Activated CD4-positive, alpha-beta memory T cell treated with anti-CD3 and anti-CD28 coated beads, Interleukin-2, amount 10 ng/mL, durations not matched to agents 7 days and 5 days (primary cell): ENCODE results near the gene TEX22. TPM values are rescaled to one million over a fixed set of nuclear protein-coding genes. Genes with fewer than 3 reads are reported as not detected.

Source experiments
- CTCF ChIA-PET: fragments of 350-600 bp; sonication (Branson Sonifier 250); formaldehyde crosslinking; loops from one replicate; lab custom pipeline; 2021; ENCODE audit warnings: antibody characterized with exemption, inconsistent platforms; lab: Charles Lee
- POLR2A ChIA-PET: fragments of 350-600 bp; sonication (Branson Sonifier 250); formaldehyde crosslinking; loops from one replicate; lab custom pipeline; 2021; ENCODE audit warnings: antibody characterized with exemption; lab: Charles Lee
- DNase-seq: peaks from one replicate; pipeline ENCODE4 v3.0.0-alpha.2; 2020
- H3K27ac Mint-ChIP-seq: one replicate; pipeline ENCODE4 v1.8.0; 2021; ENCODE audit warnings: mild to moderate bottlenecking, mixed read lengths
- H3K27me3 Mint-ChIP-seq: one replicate; pipeline ENCODE4 v1.8.0; 2021; ENCODE audit warnings: mixed read lengths
- H3K36me3 Mint-ChIP-seq: one replicate; pipeline ENCODE4 v1.8.0; 2021; ENCODE audit warnings: low read depth, mixed read lengths
- H3K4me1 Mint-ChIP-seq: one replicate; pipeline ENCODE4 v1.8.0; 2021; ENCODE audit warnings: mixed read lengths
- H3K4me3 Mint-ChIP-seq: one replicate; pipeline ENCODE4 v1.8.0; 2021; ENCODE audit warnings: mild to moderate bottlenecking, mixed read lengths
- H3K9me3 Mint-ChIP-seq: one replicate; pipeline ENCODE4 v1.8.0; 2021; ENCODE audit warnings: mixed read lengths
- total RNA-seq, 2 experiments: library from RNA; stranded (reverse); gene quantifications; one replicate each; pipeline ENCODE4 v1.2.3, GENCODE V29; 2021

Gene TEX22
- total RNA-seq, 2 experiments from 2014 or later, result 2.6 to 4.4 TPM

DNA sequence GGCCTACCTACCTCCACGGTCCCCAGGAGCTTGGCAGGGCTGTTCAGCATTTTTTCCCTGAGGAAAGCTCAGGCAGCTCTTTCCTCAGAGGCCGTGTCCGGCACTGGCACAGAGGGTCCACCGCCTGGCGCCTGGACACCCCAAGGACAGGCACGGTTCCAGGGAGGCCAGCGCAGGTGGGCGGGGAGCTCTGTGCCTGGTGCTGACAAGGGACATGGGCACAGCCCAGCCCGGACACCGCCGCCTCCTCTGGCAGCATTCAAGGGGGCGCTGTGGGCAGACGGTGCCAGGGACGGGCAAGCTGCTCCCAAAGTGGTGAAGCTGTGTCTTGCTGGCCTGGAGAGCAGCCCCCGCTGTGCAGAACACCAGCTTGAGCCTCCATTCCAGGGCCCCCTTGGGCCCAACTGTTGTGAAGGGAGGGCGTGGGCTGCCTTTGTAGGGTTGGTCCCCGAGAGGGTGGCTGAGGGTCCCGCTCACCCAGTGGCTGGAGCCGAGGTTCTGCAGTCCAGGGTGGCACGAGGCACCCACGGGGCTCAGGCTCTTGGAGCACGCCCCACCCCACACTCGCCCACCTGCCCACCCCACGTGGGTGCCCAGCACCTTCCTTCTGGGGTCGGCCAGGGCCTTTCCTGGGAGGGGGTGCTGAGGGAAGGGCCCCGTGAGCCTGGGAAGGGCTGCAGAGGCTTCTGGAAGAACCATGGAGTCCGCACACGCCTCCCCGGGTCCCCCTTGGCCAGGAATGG, 29.3 kb upstream of the TEX22 start:
- H3K4me3 Mint-ChIP-seq, result no peak overlapping the region
- DNase-seq, result no peak
- peaks cover 6% of the 10 kb centered on the region for H3K4me1 Mint-ChIP-seq
- ChIA-PET POLR2A (no interaction called here), CTCF (no interaction called here)
- H3K27ac Mint-ChIP-seq, result no peak overlapping the region
- peaks cover under 1% of the 10 kb centered on the region for H3K27me3 Mint-ChIP-seq
- no peaks in the 10 kb centered on the region for H3K36me3 Mint-ChIP-seq
- no peaks in the 10 kb centered on the region for H3K9me3 Mint-ChIP-seq

GRCh38 chr14:105369653-105370040, 28.7 kb upstream of the TEX22 start:
- H3K27me3 Mint-ChIP-seq, result no peaks in the 10 kb centered on the region
- ChIA-PET POLR2A (interaction anchor here (4.4 kb wide), 1 partner anchor 120 kb away, joined by 19 read pairs; no protein-coding TSS in a partner anchor), CTCF (interaction anchor here (1.2 to 7.1 kb wide), 4 partner anchors 112 to 163 kb away, joined by 3 to 81 read pairs (median 25); no protein-coding TSS in a partner anchor)
- DNase-seq, result no peak
- H3K36me3 Mint-ChIP-seq, result no peaks in the 10 kb centered on the region
- H3K4me1 Mint-ChIP-seq, result peaks cover 11% of the 10 kb centered on the region
- no peak overlapping the region for H3K27ac Mint-ChIP-seq
- H3K9me3 Mint-ChIP-seq, result no peaks in the 10 kb centered on the region
- no peak overlapping the region for H3K4me3 Mint-ChIP-seq

DNA sequence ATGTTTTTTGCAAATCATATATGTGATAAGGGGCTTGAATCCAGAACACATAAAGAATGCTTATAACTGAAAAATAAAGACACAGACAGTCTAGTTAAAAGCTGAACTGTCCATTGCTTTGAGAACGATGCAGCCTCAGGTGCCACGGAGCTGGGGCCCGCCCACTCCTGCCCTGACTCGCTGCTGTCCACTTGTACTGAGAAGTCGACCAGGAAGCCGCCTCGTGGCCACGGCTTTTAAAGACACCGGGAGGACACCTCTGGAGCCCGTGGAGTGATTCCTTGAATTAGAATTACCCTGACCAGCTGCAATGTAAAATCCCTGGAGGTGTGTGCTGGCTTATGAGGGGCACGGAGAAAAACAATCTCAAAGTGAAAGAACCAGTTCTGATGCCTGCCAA, 23.9 kb upstream of the TEX22 start:
- Mint-ChIP-seq H3K27ac (no peak overlapping the region), H3K9me3 (no peaks in the 10 kb centered on the region), H3K4me3 (no peak overlapping the region), H3K4me1 (peaks cover 32% of the 10 kb centered on the region), H3K36me3 (no peaks in the 10 kb centered on the region), H3K27me3 (no peaks in the 10 kb centered on the region)
- CTCF ChIA-PET, result interaction anchor here (0.8 to 7.1 kb wide), 6 partner anchors 12 to 154 kb away, joined by 3 to 81 read pairs (median 4); no protein-coding TSS in a partner anchor
- POLR2A ChIA-PET, result interaction anchor here (0.6 to 0.7 kb wide), 3 partner anchors 116 to 353 kb away, joined by 3 read pairs; partner anchors contain the start of gene CDCA4
- no peak for DNase-seq

- CTCF ChIA-PET, result interaction anchor here (1.5 to 7.1 kb wide), 3 partner anchors 13 to 114 kb away, joined by 3 to 81 read pairs (median 5); no protein-coding TSS in a partner anchor
- peak; percentile 59 for DNase-seq
- no peaks in the 10 kb centered on the region for H3K9me3 Mint-ChIP-seq
- H3K27me3 Mint-ChIP-seq, result no peaks in the 10 kb centered on the region
- H3K36me3 Mint-ChIP-seq, result no peaks in the 10 kb centered on the region
- H3K4me1 Mint-ChIP-seq, result peaks cover 31% of the 10 kb centered on the region
- H3K4me3 Mint-ChIP-seq, result no peak overlapping the region
- peak overlapping the region; percentile 94 for H3K27ac Mint-ChIP-seq
- POLR2A ChIA-PET, result interaction anchor here (0.9 to 2.0 kb wide), 4 partner anchors 8 to 24 kb away, joined by 3 to 8 read pairs (median 4); partner anchors contain the start of gene TEX22
These were observed 22.7 kb upstream of the TEX22 start for GRCh38 chr14:105375635-105376057.

- Mint-ChIP-seq H3K4me1 (peaks cover 28% of the 10 kb centered on the region), H3K27ac (no peak overlapping the region), H3K36me3 (no peaks in the 10 kb centered on the region), H3K9me3 (no peaks in the 10 kb centered on the region), H3K4me3 (no peak overlapping the region), H3K27me3 (no peaks in the 10 kb centered on the region)
- no peak for DNase-seq
- ChIA-PET POLR2A (interaction anchor here (0.9 to 2.0 kb wide), 3 partner anchors 9 to 22 kb away, joined by 3 to 8 read pairs (median 5); partner anchors contain the start of gene TEX22), CTCF (interaction anchor here (7.1 kb wide), 1 partner anchor 113 kb away, joined by 81 read pairs; no protein-coding TSS in a partner anchor)
These were observed 21.6 kb upstream of the TEX22 start for GRCh38 chr14:105376521-105377440.

DNA sequence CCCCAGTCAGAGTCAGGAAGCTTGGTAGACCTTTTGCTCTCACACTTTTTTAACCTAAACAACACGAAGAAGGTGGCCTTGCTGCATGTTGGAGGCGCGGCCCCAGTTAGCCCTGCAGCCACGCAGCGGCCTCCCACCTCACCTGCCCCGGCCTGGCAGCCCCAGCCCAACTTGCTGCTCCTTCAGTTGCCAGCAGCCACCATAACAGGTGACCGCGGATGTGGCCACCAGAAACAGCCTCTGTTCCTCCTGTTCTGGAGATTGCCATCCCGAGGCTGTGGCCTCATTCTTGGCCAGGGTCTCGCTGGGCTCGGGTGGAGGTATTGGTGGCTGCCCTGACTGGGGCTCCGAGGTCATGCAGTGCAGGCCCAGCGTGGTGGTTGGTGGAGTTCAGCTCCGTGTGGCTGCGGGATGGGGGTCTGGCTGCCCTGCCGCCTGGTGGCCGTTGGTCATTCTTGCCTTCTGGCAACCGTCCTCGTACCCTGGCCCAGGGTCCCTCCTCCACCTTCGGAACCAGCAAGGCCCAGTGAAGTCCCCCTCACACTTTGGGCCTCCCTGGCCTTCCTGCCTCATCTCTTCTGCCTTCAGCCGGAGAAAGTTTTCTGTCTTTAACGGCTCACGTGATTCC, 20.7 kb upstream of the TEX22 start:
- H3K36me3 Mint-ChIP-seq, result no peaks in the 10 kb centered on the region
- H3K4me1 Mint-ChIP-seq, result peaks cover 28% of the 10 kb centered on the region
- POLR2A ChIA-PET, result no interaction called here
- CTCF ChIA-PET, result interaction anchor here (1.2 kb wide), 1 partner anchor 27 kb away, joined by 3 read pairs; no protein-coding TSS in a partner anchor
- no peak for DNase-seq
- no peak overlapping the region for H3K4me3 Mint-ChIP-seq
- no peaks in the 10 kb centered on the region for H3K9me3 Mint-ChIP-seq
- H3K27ac Mint-ChIP-seq, result no peak overlapping the region
- no peaks in the 10 kb centered on the region for H3K27me3 Mint-ChIP-seq

DNA sequence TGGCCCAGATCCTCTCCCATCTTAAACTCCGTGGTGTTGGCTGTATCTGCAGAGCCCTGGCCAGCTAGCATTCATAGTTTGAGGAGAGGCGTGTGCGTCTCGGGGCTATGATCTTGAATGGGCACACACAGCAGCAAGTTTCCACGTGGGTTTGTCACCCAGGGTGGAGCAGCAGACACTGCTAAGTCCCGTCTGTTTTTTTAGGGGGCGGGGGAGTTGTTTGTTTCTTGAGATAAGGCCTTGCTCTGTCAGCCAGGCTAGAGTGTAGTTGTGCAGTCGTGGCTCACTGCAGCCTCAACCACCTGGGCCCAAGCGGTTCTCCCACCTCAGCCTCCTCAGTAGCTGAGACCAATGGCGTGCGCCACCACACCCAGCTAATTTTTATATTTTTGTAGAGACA, 20.1 kb upstream of the TEX22 start:
- no peak overlapping the region for H3K4me3 Mint-ChIP-seq
- POLR2A ChIA-PET, result no interaction called here
- H3K36me3 Mint-ChIP-seq, result no peaks in the 10 kb centered on the region
- DNase-seq, result no peak
- H3K27me3 Mint-ChIP-seq, result no peaks in the 10 kb centered on the region
- no peak overlapping the region for H3K27ac Mint-ChIP-seq
- no peaks in the 10 kb centered on the region for H3K9me3 Mint-ChIP-seq
- H3K4me1 Mint-ChIP-seq, result peaks cover 28% of the 10 kb centered on the region
- CTCF ChIA-PET, result interaction anchor here (1.2 kb wide), 1 partner anchor 26 kb away, joined by 3 read pairs; no protein-coding TSS in a partner anchor

- Mint-ChIP-seq H3K36me3 (peaks cover 3% of the 10 kb centered on the region), H3K9me3 (no peaks in the 10 kb centered on the region), H3K4me3 (no peak overlapping the region), H3K27me3 (no peaks in the 10 kb centered on the region), H3K4me1 (peaks cover 26% of the 10 kb centered on the region), H3K27ac (no peak overlapping the region)
- no peak for DNase-seq
- ChIA-PET POLR2A (no interaction called here), CTCF (interaction anchor here (1.0 to 1.2 kb wide), 2 partner anchors 8 to 25 kb away, joined by 3 read pairs; no protein-coding TSS in a partner anchor)
These were observed 19.3 kb upstream of the TEX22 start for GRCh38 chr14:105378873-105379685.

- DNase-seq, result no peak
- ChIA-PET POLR2A (no interaction called here), CTCF (interaction anchor here (1.0 kb wide), 1 partner anchor 9 kb away, joined by 3 read pairs; no protein-coding TSS in a partner anchor)
- Mint-ChIP-seq H3K9me3 (no peaks in the 10 kb centered on the region), H3K27me3 (no peaks in the 10 kb centered on the region), H3K36me3 (peaks cover 3% of the 10 kb centered on the region), H3K4me3 (no peak overlapping the region), H3K27ac (no peak overlapping the region), H3K4me1 (peaks cover 18% of the 10 kb centered on the region)
These were observed 18.4 kb upstream of the TEX22 start for GRCh38 chr14:105379946-105380345.

- no peak overlapping the region for H3K4me3 Mint-ChIP-seq
- H3K27me3 Mint-ChIP-seq, result no peaks in the 10 kb centered on the region
- ChIA-PET CTCF (no interaction called here), POLR2A (interaction anchor here (1.1 kb wide), 1 partner anchor 111 kb away, joined by 3 read pairs; no protein-coding TSS in a partner anchor)
- H3K36me3 Mint-ChIP-seq, result peaks cover 3% of the 10 kb centered on the region
- no peak overlapping the region for H3K27ac Mint-ChIP-seq
- no peaks in the 10 kb centered on the region for H3K9me3 Mint-ChIP-seq
- H3K4me1 Mint-ChIP-seq, result peaks cover 13% of the 10 kb centered on the region
- DNase-seq, result no peak
These were observed 17.6 kb upstream of the TEX22 start for GRCh38 chr14:105380756-105381155.

DNA sequence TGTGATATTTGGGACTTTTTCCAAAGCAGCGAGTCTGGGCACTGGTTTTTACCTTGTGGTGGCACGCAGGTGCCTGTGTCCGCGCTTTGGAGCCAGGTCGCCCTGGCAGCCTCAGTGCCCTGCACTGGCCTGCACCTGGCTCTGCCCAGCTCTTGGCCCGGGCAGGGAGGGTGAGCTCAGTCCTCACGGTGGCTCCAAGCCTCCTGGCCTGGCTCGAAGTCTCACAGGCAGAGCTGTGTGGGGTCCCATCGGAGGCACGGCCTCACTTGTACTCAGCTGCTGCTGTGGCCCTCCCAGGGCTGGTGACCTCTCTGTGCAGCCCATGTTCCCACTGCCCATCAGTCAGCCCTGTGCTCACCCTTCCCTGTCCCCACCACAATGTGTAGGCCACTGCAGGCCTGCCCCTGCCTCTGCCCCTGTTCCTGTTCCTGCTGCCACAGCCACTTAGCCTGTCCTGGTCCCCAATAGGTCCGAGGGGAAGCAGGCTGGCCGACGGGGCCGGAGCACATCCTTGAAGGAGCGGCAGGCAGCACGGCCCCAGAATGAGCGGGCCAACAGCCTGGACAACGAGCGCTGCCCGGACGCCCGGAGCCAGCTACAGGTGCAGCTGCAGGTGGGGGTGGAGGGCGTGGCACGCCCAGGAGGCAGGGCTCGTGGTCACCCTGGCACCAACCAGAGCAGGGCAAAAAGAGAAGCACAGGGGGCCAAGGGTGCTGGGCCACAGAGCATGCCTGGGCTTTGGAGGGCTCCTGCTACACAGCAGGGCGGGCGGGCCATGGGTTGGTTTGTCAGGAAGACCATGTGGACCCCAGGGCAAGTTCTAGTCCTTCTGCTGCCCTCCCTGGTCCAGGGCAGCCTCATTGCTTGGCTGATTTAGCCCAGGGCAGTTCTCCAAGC, 16.6 kb upstream of the TEX22 start:
- no peak for DNase-seq
- POLR2A ChIA-PET, result interaction anchor here (1.1 to 1.6 kb wide), 2 partner anchors 48 to 110 kb away, joined by 3 read pairs; no protein-coding TSS in a partner anchor
- Mint-ChIP-seq H3K27me3 (no peaks in the 10 kb centered on the region), H3K36me3 (peaks cover 3% of the 10 kb centered on the region), H3K27ac (no peak overlapping the region), H3K4me1 (peaks cover 7% of the 10 kb centered on the region), H3K9me3 (no peaks in the 10 kb centered on the region), H3K4me3 (no peak overlapping the region)
- CTCF ChIA-PET, result no interaction called here
